ENCODE results near the gene COL5A2. TPM values are rescaled to one million over a fixed set of nuclear protein-coding genes. Genes with fewer than 3 reads are reported as not detected.

COL5A2 gene
- polyA plus RNA-seq, 1 donor (not counting 4 experiments of a cell fraction or from before 2014, with no cell fraction given): 7.2 TPM

- H3K4me2 ChIP-seq (ENCODE audit: control insufficient read depth, extremely low read depth, insufficient read depth, low read depth, low read length): no peak overlapping the region
- H3K9me3 ChIP-seq (ENCODE audit: control insufficient read depth, low read depth, low read length): no peaks in the 10 kb centered on the region
- H4K20me1 ChIP-seq (ENCODE audit: control insufficient read depth, extremely low read depth, insufficient read depth, low read length): no peaks in the 10 kb centered on the region
- DNase-seq (ENCODE audit: low read depth, low spot score): no peak
- no peaks in the 10 kb centered on the region for H3K79me2 ChIP-seq (ENCODE audit: control insufficient read depth, insufficient read depth, low read length)
- no peak overlapping the region for H3K4me3 ChIP-seq (ENCODE audit: control insufficient read depth in 2 of 3, extremely low read depth in 1 of 3, insufficient read depth in 2 of 3, low read depth in 1 of 3, low read length in 3 of 3)
- no peaks in the 10 kb centered on the region for H3K36me3 ChIP-seq (ENCODE audit: control insufficient read depth in 2 of 2, extremely low read depth in 1 of 2, insufficient read depth in 2 of 2, low read length in 2 of 2)
- TF ChIP-seq EZH2 (IDR thresholded peaks at IDR 0.05; ENCODE audit: low read length) (no peak), CTCF (optimal IDR thresholded peaks at IDR 0.05 in 1 of 3, IDR thresholded peaks at IDR 0.05 in 1 of 3, conservative IDR thresholded peaks at IDR 0.05 in 1 of 3; ENCODE audit: extremely low read depth in 1 of 3, insufficient read depth in 2 of 3, low read length in 3 of 3) (no peak)
- no peaks in the 10 kb centered on the region for H3K4me1 ChIP-seq (ENCODE audit: control insufficient read depth, extremely low read depth, insufficient read depth, low read length)
- no peaks in the 10 kb centered on the region for H3K9me1 ChIP-seq (ENCODE audit: control insufficient read depth, extremely low read depth, insufficient read depth, low read length)
- H3K27ac ChIP-seq (ENCODE audit: control insufficient read depth, insufficient read depth, low read length): no peak overlapping the region
- FAIRE-seq: no peak
- dilution Hi-C loops (cut with MboI; ENCODE audit: extremely low pct_ligation_motif_present, low sequenced_read_pairs): no loop called here
- no peak overlapping the region for H2AFZ ChIP-seq (ENCODE audit: control insufficient read depth, low read length)
- no peak overlapping the region for H3K9ac ChIP-seq (ENCODE audit: control insufficient read depth, extremely low read depth, insufficient read depth, low read length)
- no peaks in the 10 kb centered on the region for H3K27me3 ChIP-seq (ENCODE audit: control insufficient read depth, extremely low read depth, insufficient read depth, low read length)
These were observed 55.4 kb downstream of the COL5A2 start for GRCh38 chr2:189124175-189124574.

- Histone ChIP-seq H3K4me3 (ENCODE audit: control insufficient read depth in 2 of 3, extremely low read depth in 1 of 3, insufficient read depth in 2 of 3, low read depth in 1 of 3, low read length in 3 of 3) (no peak overlapping the region), H3K27me3 (ENCODE audit: control insufficient read depth, extremely low read depth, insufficient read depth, low read length) (no peaks in the 10 kb centered on the region), H3K4me2 (ENCODE audit: control insufficient read depth, extremely low read depth, insufficient read depth, low read depth, low read length) (no peak overlapping the region), H3K9me1 (ENCODE audit: control insufficient read depth, extremely low read depth, insufficient read depth, low read length) (no peaks in the 10 kb centered on the region), H4K20me1 (ENCODE audit: control insufficient read depth, extremely low read depth, insufficient read depth, low read length) (no peaks in the 10 kb centered on the region), H3K36me3 (ENCODE audit: control insufficient read depth in 2 of 2, extremely low read depth in 1 of 2, insufficient read depth in 2 of 2, low read length in 2 of 2) (no peaks in the 10 kb centered on the region), H3K9ac (ENCODE audit: control insufficient read depth, extremely low read depth, insufficient read depth, low read length) (no peak overlapping the region), H3K27ac (ENCODE audit: control insufficient read depth, insufficient read depth, low read length) (no peak overlapping the region), H3K9me3 (ENCODE audit: control insufficient read depth, low read depth, low read length) (no peaks in the 10 kb centered on the region), H2AFZ (ENCODE audit: control insufficient read depth, low read length) (no peak overlapping the region), H3K4me1 (ENCODE audit: control insufficient read depth, extremely low read depth, insufficient read depth, low read length) (no peaks in the 10 kb centered on the region), H3K79me2 (ENCODE audit: control insufficient read depth, insufficient read depth, low read length) (no peaks in the 10 kb centered on the region)
- dilution Hi-C loops (cut with MboI; ENCODE audit: extremely low pct_ligation_motif_present, low sequenced_read_pairs): no loop called here
- TF ChIP-seq CTCF (optimal IDR thresholded peaks at IDR 0.05 in 1 of 3, IDR thresholded peaks at IDR 0.05 in 1 of 3, conservative IDR thresholded peaks at IDR 0.05 in 1 of 3; ENCODE audit: extremely low read depth in 1 of 3, insufficient read depth in 2 of 3, low read length in 3 of 3) (no peak), EZH2 (IDR thresholded peaks at IDR 0.05; ENCODE audit: low read length) (no peak)
- DNase-seq (ENCODE audit: low read depth, low spot score): no peak
- FAIRE-seq: no peak
These were observed 61.2 kb downstream of the COL5A2 start for GRCh38 chr2:189118386-189118785.
